Eye (tissue), 1 donor: ENCODE results near the gene FTCDNL1.
A peak's percentile ranks its signal among the peaks of the same experiment; 100 is the strongest.

Source experiments
- DNase-seq: peaks from one replicate; pipeline ENCODE4 v3.0.0-alpha.2; 2015

FTCDNL1 gene

DNA sequence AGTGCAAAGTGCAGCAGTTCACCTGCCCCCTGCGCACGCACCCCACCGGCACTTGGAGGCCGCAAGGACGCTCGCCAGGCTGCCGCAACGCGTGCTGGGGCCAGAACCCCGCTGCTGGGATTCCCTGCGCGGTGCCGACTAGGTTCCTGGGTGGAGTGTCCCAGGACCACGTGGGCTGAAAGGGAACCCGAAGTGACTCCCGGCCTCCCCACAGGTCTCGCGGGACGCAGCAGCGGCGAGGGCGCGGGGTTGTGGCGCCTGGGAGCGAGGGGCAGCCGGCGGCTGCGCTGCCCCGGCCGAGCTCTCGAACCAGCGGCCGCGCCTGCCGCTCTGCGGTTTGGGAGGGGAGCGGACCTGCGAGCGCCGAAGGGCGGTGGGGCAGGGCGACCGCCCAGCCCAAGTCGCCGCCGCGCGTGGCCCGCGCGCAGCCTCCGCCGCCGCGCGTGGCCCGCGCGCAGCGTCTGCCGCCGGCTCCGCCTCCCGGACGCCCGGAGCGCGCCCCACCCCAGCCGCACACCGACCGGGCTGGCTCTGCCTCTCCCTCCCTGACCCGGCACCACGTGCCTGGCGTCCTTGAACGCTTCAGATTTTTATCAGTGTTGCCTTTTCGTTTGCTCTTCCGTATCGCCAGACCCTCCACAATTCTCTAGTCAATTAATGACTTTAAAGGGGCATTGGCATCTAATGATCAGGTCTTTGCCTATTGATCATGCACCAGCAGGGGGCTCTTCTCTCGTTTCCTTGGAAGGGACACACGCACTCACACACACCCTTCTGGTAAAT lies at the start of gene FTCDNL1:
Gene FTCDNL1 (minus strand): TSS at position 475 of the 783 bp plus-strand sequence. CDS start 2,230 bp downstream, outside the sequence.
- peak; percentile 86 for DNase-seq

DNA sequence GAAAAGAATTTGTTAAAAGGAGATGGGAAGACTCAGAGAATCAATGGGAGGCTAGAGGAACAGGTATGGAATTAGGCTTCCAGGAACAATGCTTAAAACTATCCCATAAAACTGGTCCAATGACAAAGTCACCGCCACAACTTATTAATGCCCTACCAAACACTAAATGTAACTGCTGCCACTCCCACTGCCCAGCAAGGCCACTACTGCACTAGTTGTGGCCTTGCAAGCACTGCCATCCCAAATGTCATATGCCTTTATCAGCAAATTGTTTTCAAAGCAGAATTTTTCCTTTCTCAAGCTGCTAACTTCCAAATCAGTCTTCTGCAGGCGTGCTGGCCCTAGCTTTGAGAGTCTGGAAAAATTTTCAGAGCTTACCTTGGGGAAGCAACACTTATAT lies 45.6 kb upstream of the FTCDNL1 start:
- no peak for DNase-seq

DNA sequence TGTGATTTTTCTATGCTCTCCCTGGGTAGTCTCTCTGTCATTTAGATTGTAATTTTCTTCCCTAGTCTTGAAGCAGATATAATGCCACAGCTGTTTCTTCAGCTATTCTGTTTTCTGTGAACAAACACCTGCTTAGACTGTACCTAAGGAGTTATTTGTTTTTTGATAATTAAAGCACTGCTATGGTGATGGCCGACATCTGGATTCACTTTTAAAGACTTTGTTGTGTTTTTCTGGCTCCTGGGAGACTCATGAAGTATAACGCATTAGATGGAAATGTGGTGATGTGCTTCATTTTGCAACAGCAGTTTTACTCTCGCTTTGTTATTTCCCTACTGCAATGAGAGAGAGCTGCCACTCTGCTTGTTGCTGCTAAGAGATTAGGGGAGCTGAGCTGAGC lies 44.4 kb upstream of the FTCDNL1 start:
- DNase-seq: peak; percentile 25

DNA sequence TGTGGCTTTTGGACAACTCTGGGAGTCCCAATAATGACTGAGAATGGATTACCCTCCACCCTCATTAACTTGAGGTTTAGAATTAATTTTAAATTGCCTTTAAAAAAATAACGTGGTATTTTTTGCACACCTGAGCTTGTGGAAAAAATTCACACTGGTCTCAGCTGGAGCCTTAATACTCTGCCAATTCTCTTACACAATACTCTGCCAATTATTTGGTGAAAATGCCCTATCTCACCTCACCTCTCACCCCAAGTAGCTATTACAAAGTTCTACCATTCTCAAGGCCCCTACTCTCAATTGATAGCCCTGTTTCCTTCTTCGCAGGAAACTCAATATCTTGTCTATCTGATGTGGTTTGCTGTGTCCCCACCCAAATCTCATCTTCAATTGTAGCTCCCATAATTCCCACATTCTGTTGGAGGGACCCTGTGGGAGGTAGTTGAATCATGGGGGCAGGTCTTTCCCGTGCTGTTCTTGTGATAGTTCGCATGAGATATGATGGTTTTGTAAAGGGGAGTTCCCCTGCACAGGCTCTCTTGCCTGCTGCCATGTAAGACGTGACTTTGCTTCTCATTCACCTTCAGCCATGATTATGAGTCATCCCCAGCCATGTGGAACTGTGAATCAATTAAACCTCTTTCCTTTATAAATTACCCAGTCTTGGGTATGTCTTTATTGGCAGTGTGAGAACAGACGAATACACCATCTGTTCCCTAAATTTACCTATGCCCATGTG lies 32.7 kb upstream of the FTCDNL1 start:
- DNase-seq: no peak

DNA sequence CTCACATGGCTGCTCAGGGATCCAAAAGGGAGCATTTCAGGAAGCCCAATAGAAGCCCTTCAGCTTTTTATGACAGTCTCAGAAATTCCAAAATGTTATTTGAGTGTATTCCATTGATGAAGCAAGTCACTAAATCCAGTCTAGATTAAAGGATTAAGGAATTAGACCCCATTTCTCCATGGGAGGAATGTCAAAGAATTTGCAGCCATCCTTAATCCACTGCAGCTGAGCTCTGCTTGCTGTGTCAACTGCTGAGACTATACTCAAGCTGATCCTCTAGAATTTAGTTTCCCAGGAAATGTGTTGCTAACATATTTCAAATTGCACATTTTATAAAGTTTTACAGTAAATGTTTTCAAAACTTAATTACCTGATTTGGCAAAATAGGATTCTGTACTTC lies 31.7 kb upstream of the FTCDNL1 start:
- peak; percentile 16 for DNase-seq

DNA sequence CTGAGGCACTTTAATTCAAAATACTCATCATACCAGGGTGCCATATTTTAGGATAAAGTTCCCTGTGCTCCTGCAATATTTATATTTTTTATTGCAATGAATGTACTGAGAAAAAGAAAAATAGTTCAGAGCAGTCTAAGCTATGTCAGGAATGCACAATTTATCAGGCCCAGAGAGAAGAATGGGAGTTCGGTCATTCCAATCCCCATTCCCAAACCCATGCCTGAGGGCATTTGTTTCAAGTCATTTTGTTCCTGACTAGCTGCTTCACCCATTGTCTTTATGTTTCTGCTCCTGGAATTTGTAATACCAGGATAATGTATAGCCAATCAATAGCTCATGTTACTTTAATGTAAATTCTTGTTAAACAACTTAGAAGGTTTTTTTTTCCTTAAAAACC lies 24.4 kb upstream of the FTCDNL1 start:
- DNase-seq: no peak

DNA sequence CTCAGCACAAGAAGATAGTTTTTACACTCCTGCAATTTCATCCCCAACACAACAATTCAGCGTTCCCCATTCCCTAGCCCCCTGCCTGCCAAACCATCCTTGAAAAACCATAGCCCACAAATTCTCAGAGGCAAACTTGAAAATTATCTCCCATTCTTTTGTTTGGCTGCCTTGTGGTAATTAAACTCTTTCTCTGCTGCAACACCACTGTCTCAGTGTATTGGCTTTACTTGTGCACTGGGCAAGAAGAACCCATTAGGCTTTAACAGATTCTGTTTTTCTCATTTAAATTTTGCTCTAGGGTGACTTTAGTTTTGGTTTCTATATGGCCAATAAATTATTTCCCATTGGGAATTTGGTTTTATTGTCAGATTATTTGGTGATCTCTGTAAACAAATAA lies 23.2 kb upstream of the FTCDNL1 start:
- DNase-seq: no peak

DNA sequence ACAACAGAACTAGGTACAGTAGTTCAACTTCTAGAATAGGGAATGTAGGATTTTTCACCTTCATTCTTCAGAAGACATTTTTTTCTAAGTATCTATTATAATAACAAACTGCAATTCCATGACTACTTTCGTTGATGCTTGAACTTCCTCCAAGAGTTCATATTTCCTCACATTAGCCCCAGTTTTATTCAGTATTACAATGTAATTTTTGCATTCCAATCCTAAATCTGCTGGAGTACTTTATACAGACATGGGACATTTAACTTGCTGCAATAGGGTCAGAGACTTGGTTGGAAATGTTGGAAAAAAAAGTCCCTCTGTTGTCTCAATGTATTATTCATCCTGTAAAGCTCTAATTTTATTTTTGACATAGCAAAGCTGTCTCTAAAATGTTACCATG lies 19.6 kb upstream of the FTCDNL1 start:
- DNase-seq: no peak

DNA sequence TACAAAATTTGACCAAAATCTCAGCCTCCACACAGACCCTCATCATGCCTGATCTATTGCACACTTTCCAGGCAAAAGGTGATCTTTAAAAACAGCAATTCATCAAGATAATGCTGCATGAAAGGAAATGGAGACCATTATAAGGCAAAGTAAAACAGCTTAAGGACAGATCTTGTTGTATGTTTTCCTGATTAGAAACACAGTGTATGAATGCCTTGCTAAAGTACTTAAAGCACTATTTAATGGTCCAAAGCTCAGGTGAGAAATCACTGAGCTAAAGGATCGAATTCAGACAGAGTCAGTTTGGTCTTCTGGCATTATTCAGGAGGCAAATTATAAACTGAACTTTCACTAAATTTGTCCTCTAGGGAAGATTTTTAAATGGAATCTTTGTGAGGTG lies 18.7 kb upstream of the FTCDNL1 start:
- no peak for DNase-seq

DNA sequence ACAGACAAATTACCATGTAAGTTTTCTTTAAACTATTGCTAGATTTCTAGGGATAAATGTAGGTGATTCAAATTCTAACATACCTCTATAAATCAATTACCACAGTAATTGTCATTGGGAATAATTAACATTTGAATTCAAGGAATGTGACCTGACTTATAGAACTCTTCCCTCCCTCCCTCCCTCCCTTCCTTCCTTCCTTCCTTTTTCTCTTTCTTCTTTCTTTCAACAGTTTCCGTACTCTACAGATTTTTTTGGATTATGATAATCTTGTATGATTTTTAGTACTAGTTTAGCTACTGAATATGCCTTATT lies 18.2 kb upstream of the FTCDNL1 start:
- no peak for DNase-seq

DNA sequence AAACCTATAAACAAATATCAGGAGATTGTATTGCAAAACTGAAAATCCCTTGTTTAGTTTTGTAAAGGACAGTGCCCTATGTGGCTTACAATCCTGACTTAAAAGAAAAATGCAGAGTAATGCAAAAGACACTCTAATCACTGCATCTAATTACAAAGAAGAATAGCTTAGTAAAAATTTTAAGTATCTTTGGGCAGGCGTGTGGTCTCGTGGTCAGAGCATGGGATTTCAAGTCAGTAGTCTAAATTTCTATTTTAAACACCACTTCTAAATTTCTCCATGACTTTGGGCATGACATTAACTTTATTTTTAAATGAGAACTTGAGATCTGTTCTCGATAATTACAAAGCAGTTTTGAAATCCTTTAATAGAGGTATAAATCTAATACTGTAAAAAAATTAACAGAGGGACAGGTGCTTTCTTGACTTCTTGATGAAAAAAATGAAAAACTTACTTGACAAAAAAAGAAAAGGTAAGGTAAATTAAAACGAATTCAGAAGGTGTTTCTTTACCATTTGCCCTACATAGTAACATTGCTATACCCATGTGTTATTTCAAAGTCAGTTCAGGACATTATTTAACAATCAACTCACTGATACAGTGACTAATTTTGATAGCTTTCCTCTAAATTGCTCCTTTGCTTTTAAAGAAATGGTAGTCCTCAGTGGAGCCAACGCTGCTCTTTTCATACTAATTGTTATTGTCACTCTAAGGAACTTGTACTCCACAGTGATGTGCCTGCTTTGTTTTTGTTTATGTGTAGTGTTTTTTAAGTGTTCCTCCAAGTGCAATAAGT lies 17.6 kb upstream of the FTCDNL1 start:
- DNase-seq: no peak

DNA sequence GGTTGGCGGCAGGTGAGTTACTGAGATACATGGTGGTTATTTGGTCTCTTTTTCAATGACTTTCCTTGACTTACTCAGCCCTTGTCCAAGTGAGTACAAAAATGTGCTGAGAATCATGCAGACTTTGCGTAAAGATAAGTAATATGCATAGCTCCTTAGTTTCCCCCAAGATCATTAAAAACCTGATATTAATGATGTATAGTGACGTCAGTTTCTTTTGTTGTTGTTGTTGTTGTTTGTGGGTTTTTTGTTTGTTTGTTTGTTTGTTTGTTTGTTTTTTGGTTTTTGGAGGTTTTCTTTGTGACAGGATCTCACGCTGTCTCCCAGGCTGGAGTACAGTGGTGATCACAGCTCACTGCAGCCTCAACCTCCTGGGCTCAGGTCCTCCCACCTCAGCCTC lies 14.9 kb upstream of the FTCDNL1 start:
- DNase-seq: no peak

DNA sequence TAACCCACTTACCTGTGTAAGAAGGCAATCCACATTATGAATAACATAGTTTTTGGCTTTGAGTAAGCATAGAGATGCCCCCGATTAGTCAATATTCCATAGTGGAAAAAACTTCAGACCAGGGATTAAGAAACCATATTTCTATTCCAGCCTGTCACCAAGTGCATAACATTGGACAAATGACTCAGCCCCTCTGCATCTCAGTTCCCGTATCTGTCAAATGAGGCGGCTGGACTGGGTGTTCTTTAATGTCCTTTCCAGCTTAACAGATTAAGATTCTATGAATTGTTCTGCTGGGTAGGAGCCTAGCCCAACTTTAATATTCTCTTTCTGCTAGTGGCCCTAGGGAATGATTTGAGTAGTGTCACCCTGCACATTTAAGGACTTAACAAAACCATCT lies 11.8 kb upstream of the FTCDNL1 start:
- DNase-seq: no peak

DNA sequence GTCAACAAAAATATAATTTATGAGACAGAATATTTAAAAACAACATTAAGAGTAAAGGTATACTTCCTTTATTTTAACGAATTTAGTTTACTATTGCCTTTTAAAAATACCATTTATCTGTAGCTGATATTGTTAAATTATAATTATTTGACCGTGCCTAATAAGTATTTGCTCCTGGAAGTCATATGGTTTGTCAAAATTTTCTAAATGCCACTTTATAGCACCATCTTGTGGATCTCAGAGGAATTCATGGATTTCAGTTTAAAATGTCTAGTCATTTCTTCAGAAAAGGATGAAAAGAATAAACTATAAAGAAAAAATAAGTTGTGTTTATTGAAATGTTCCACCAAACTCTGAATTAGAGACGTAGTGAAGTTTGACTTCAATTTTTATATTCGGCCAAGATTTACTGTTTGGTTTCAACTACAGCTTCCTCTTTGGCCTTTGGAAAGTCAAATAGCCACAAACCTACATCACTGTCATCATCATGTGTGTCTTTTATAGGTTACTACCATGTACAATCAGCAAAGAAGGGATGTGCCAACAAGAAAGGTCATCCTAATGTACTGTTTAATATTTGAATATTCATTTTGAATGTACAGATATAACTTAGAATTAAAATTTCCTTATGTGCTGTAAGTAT lies 10.3 kb upstream of the FTCDNL1 start:
- peak; percentile 35 for DNase-seq

DNA sequence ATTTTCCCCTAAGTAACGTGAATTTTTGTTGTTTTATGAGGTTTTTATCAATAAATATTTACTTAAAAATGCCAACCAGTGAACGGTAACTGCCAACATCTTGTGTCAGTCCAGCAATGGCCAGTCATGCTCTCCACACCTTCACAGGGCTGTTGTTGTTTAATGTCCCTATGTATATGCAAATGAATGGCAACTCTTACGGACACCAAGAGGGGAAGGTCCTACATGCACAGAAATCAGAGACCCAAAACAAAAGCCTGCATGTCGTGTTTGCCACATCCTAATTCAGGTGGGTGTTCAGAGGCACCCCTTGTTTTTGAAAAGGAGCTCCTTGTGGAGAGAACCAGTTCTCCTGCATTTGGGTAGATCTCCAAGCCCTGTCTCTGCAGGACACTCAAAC lies 4.8 kb upstream of the FTCDNL1 start:
- no peak for DNase-seq

DNA sequence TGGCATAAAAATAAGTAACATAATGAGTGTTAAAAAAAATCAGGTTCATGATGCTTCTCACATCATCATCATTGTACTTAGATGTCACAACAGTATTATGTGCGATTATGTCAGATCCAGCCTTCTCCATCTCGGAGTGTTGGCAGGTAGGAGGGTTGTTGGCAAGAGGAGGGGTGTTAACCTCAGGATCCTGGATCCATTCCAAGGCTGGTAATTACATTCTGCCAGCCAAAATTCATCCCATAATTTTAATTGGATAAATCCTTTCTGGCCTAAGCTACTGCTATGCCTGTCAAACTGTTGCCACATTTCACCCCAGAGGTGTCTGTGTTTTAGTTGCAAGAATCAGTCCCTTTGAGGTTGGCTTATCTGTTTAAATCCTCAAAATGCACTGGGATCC lies 891 bp upstream of the FTCDNL1 start:
- DNase-seq: peak; percentile 53

DNA sequence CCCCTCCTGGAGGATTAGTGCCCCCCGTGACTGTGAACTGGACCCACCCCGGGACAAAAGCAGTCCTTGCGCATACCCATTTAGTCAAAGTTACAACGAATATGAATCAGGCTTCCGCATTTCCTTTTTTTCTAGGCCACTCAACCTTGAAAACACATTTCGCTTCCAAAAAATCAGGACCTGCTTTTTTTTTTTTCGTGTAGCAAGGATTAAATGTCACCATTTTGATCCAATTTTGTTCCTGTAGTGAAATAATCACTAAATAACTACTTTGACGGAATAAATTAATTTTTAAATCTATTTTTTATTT lies 464 bp upstream of the FTCDNL1 start:
- no peak for DNase-seq

DNA sequence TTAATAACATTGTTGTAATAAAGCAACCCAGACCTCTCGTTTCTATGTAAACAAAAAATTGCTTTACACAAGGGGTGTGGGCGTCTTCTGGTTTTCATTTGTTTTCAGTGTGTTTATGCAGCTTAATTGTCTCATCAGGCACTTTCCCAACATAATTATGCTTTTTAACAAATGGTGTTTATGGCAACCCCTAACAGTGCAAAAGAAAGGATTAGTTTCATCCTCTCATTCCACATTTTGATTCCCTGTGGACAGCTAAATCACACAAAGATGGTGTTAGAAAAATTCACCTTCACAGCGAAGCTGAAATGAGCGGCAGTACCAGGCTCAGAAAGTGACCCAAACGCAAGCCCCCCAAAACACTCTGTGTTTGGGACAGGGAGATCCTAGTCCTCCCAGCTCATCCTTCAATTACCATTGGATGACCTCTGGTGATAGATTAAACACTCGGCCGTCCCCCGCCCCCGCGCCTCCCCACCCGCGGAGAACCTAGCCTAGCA lies 724 bp downstream of the FTCDNL1 start:
- no peak for DNase-seq

DNA sequence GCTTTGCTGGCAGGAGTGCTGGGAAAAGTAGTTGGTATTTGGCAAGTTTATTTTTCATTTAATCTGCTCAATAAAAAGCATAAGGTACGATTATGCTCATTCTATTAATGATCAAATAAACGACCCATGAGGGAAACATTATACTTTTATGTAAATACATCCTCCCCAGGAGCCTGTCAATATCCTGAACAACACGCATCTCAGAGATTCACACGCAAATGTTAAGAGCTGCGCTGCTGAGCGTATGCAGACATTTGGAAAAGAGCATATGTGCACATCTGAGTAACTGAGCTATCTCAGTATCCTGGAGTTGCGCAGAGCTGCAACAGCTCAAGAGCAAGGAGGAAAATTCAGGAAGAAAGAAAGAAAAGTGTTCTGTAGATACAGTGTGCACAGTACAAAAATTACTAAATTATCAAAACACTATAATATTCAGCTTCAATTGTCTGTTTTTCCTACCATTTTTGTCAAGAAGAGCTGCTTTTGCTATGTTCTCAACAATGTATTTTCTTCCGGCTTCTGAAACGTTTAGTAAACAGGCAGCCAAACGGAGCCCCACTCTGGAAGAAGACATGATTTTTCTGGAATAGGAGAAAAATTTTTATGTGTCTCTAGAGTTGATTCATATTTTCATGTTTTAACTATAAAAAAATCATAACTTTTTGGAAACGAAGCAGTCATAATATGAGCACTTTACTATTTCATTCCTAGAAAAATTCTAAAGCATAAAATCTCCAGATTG lies 2.4 kb downstream of the FTCDNL1 start:
- no peak for DNase-seq

DNA sequence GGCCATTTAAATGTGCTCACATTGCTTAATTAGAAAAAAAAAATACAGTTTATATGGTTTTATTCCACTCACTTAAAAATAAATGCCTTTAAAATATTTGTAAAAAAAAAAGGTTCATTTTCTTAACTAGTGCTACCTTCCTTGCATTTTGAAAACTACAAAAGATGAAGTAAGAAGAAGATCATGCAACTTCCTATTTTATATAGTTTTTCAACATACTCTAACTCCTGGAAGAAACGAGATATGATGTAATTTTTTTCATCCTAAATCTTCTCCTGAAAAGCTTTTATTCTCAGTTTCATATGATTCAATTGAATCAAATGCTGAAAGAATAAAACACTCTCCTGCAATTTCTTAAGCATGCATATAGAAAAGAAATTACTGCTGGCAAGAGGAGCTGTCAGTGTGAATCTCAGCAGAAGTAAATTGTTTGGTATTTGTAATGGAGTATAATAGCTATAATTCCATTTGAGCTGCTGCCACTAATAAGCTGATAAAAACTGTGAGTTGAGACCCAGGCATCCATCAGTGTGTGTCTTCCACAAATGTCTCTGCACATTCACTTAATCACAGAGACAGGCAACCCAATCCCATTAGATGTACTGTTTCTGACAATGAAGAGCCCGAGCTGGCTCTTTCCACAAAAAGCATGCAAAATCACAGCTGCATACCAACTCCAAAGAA lies 3.7 kb downstream of the FTCDNL1 start:
- no peak for DNase-seq

DNA sequence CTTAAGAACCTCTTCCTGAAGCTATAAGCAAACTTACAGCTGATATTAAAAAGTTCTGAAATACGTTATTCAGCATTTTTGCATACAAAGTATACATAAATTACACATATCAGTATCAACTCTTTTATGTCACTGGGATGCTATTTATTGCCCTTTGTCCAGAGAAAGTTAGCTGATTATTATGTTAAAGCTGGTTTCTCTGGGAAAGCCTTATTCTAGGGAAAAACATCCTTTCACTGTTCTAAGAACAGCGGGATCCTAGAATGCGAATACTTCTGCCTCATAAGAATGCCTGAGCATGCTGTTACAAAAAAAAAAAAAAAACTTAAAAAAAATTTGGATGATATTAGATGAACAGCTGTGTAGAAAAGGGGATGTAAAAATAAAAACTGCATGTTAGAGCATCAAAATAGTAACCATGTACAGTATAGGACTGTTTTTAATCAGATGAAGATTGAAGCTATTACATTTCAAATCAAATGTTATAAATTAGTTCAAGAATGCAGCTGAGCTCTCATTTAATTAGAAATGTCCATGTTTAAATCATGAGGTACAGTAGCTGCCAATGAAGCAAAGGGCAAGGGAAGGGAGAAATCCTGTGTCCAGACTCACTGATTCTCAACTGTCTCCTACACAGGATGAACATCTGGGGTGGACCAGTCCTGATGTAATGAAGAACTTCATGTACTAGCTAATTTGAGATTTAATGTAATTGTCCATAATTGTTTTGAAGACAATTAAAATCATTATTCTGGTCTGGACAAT lies 8.2 kb downstream of the FTCDNL1 start:
- DNase-seq: no peak
